ENCODE results near the gene TMTC2. TPM values are rescaled to one million over a fixed set of nuclear protein-coding genes. Genes with fewer than 3 reads are reported as not detected.
A peak's percentile ranks its signal among the peaks of the same experiment; 100 is the strongest.

The TMTC2 gene
- polyA plus RNA-seq, 1 donor from 2014 or later: 20.6 TPM

DNA sequence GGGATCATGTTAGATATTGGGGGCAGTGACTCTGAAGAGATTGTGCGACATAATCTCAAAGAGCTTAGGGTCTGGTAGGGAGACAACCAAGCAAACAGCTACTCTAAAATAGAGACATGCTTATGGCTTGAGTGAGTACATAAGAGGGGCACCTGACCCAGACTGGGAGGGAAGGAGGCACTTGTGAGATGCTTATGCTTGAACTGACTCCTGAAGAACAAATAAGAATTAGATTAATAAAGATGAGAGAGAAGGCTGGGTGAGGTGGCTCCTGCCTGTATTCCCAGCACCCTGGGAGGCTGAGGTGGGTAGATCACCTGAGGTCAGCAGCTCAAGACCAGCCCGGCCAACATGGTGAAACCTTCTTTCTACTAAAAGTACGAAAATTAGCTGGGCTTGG, 19.1 kb downstream of the TMTC2 start:
- Histone ChIP-seq H3K9me3 (ENCODE audit: low read length) (no peaks in the 10 kb centered on the region), H3K27me3 (ENCODE audit: insufficient read depth, low read depth, low read length) (no peaks in the 10 kb centered on the region), H3K4me2 (ENCODE audit: low read length) (no peak overlapping the region), H3K9me2 (ENCODE audit: insufficient read depth, low read length) (no peaks in the 10 kb centered on the region), H3K4me3 (ENCODE audit: low read length) (no peak overlapping the region), H3K27ac (ENCODE audit: low read length) (no peak overlapping the region), H3F3A (ENCODE audit: insufficient read depth, low read length, poor library complexity, severe bottlenecking) (no peaks in the 10 kb centered on the region), H3K79me2 (replicated peaks; ENCODE audit: insufficient read depth, low read length) (peaks cover 8% of the 10 kb centered on the region), H3K36me3 (ENCODE audit: insufficient read depth, low read length) (no peaks in the 10 kb centered on the region), H2AFZ (ENCODE audit: low read depth, low read length) (no peak overlapping the region), H4K20me1 (ENCODE audit: insufficient read depth) (no peaks in the 10 kb centered on the region), H3K9ac (ENCODE audit: low read length) (no peak overlapping the region)
- TF ChIP-seq POLR2AphosphoS5 (IDR thresholded peaks at IDR 0.05): no peak
- no peak for TF ChIP-seq RAD21 (conservative IDR thresholded peaks at IDR 0.05)
- TF ChIP-seq EZH2 (IDR thresholded peaks at IDR 0.05; ENCODE audit: borderline replicate concordance, insufficient read depth, low read length, poor library complexity, severe bottlenecking): no peak
- no peak for TF ChIP-seq SMC3 (conservative IDR thresholded peaks at IDR 0.05; ENCODE audit: poor library complexity)
- TF ChIP-seq MXI1 (conservative IDR thresholded peaks at IDR 0.05; ENCODE audit: poor library complexity, severe bottlenecking): no peak
- TF ChIP-seq, protein P1, sequence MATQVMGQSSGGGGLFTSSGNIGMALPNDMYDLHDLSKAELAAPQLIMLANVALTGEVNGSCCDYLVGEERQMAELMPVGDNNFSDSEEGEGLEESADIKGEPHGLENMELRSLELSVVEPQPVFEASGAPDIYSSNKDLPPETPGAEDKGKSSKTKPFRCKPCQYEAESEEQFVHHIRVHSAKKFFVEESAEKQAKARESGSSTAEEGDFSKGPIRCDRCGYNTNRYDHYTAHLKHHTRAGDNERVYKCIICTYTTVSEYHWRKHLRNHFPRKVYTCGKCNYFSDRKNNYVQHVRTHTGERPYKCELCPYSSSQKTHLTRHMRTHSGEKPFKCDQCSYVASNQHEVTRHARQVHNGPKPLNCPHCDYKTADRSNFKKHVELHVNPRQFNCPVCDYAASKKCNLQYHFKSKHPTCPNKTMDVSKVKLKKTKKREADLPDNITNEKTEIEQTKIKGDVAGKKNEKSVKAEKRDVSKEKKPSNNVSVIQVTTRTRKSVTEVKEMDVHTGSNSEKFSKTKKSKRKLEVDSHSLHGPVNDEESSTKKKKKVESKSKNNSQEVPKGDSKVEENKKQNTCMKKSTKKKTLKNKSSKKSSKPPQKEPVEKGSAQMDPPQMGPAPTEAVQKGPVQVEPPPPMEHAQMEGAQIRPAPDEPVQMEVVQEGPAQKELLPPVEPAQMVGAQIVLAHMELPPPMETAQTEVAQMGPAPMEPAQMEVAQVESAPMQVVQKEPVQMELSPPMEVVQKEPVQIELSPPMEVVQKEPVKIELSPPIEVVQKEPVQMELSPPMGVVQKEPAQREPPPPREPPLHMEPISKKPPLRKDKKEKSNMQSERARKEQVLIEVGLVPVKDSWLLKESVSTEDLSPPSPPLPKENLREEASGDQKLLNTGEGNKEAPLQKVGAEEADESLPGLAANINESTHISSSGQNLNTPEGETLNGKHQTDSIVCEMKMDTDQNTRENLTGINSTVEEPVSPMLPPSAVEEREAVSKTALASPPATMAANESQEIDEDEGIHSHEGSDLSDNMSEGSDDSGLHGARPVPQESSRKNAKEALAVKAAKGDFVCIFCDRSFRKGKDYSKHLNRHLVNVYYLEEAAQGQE (IDR thresholded peaks at IDR 0.05; ENCODE audit: borderline replicate concordance): no peak
- TF ChIP-seq EP300 (conservative IDR thresholded peaks at IDR 0.05; ENCODE audit: poor library complexity, severe bottlenecking): no peak
- TF ChIP-seq, protein P2, sequence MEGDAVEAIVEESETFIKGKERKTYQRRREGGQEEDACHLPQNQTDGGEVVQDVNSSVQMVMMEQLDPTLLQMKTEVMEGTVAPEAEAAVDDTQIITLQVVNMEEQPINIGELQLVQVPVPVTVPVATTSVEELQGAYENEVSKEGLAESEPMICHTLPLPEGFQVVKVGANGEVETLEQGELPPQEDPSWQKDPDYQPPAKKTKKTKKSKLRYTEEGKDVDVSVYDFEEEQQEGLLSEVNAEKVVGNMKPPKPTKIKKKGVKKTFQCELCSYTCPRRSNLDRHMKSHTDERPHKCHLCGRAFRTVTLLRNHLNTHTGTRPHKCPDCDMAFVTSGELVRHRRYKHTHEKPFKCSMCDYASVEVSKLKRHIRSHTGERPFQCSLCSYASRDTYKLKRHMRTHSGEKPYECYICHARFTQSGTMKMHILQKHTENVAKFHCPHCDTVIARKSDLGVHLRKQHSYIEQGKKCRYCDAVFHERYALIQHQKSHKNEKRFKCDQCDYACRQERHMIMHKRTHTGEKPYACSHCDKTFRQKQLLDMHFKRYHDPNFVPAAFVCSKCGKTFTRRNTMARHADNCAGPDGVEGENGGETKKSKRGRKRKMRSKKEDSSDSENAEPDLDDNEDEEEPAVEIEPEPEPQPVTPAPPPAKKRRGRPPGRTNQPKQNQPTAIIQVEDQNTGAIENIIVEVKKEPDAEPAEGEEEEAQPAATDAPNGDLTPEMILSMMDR (IDR thresholded peaks at IDR 0.05; ENCODE audit: poor library complexity, severe bottlenecking): no peak
- TF ChIP-seq TAF1 (IDR thresholded peaks at IDR 0.05; ENCODE audit: low read depth): no peak

- Histone ChIP-seq H3K4me2 (ENCODE audit: low read length) (no peak overlapping the region), H3K9me3 (ENCODE audit: low read length) (no peaks in the 10 kb centered on the region), H3F3A (ENCODE audit: insufficient read depth, low read length, poor library complexity, severe bottlenecking) (no peaks in the 10 kb centered on the region), H3K36me3 (ENCODE audit: insufficient read depth, low read length) (no peaks in the 10 kb centered on the region), H3K27me3 (ENCODE audit: insufficient read depth, low read depth, low read length) (no peaks in the 10 kb centered on the region), H3K79me2 (replicated peaks; ENCODE audit: insufficient read depth, low read length) (no peaks in the 10 kb centered on the region), H4K20me1 (ENCODE audit: insufficient read depth) (no peaks in the 10 kb centered on the region), H3K4me3 (ENCODE audit: low read length) (peak overlapping the region; percentile 7), H3K27ac (ENCODE audit: low read length) (no peak overlapping the region), H3K9ac (ENCODE audit: low read length) (no peak overlapping the region), H2AFZ (ENCODE audit: low read depth, low read length) (no peak overlapping the region), H3K9me2 (ENCODE audit: insufficient read depth, low read length) (no peaks in the 10 kb centered on the region)
- TF ChIP-seq SMC3 (conservative IDR thresholded peaks at IDR 0.05; ENCODE audit: poor library complexity): no peak
- TF ChIP-seq RAD21 (conservative IDR thresholded peaks at IDR 0.05): no peak
- TF ChIP-seq EP300 (conservative IDR thresholded peaks at IDR 0.05; ENCODE audit: poor library complexity, severe bottlenecking): no peak
- no peak for TF ChIP-seq EZH2 (IDR thresholded peaks at IDR 0.05; ENCODE audit: borderline replicate concordance, insufficient read depth, low read length, poor library complexity, severe bottlenecking)
- TF ChIP-seq, protein P1 (IDR thresholded peaks at IDR 0.05; ENCODE audit: borderline replicate concordance): no peak
- no peak for TF ChIP-seq TAF1 (IDR thresholded peaks at IDR 0.05; ENCODE audit: low read depth)
- no peak for TF ChIP-seq POLR2AphosphoS5 (IDR thresholded peaks at IDR 0.05)
- no peak for TF ChIP-seq MXI1 (conservative IDR thresholded peaks at IDR 0.05; ENCODE audit: poor library complexity, severe bottlenecking)
- TF ChIP-seq, protein P2 (IDR thresholded peaks at IDR 0.05; ENCODE audit: poor library complexity, severe bottlenecking): no peak
Observed at GRCh38 chr12:82708061-82708879, 21.6 kb downstream of the TMTC2 start.
